Tibial artery (tissue), 4 donors: ENCODE data around the gene ARSB.
"Not testable (repeated sequence)": the region's sequence is repeated elsewhere in the genome, so short reads cannot be mapped to it uniquely, and the experiment has no call there.

Source experiments
- DNase-seq, 2 donors: peaks; one replicate each; pipeline ENCODE4 v3.0.0-alpha.2; 2019
- H3K27ac ChIP-seq, 2 donors: fragments of 200-600 bp; sonication (generic) in 1 of 2; 1 replicate in 1 of 2; 2 replicates in 1 of 2; pipeline ENCODE4 v1.5.1; 2018 to 2019; ENCODE audit warnings: mild to moderate bottlenecking in 1 of 2
- H3K27me3 ChIP-seq, 2 donors: fragments of 200-600 bp; sonication (generic) in 1 of 2; one replicate each; pipeline versions ENCODE4 v1.5.1 to v1.6.0; 2016 to 2019
- H3K36me3 ChIP-seq, 3 donors: fragments of 200-600 bp; sonication (generic) in 2 of 3; one replicate each; pipeline ENCODE4 v1.5.1; 2016 to 2019; ENCODE audit warnings: mild to moderate bottlenecking in 2 of 3
- H3K4me1 ChIP-seq, 4 donors: fragments of 200-600 bp; sonication (generic) in 2 of 4; 1 replicate in 3 of 4; 2 replicates in 1 of 4; pipeline ENCODE4 v1.5.1; 2016 to 2019
- H3K4me3 ChIP-seq, 2 donors: fragments of 200-600 bp; sonication (generic) in 1 of 2; 1 replicate in 1 of 2; 2 replicates in 1 of 2; pipeline ENCODE4 v1.5.1; 2018 to 2019; ENCODE audit warnings: mild to moderate bottlenecking in 2 of 2
- H3K9me3 ChIP-seq, 3 donors: fragments of 200-600 bp; sonication (generic) in 1 of 3; one replicate each; pipeline ENCODE4 v1.5.1; 2016 to 2019
- intact Hi-C: fragments of 100-400 bp; cut with DNase I; formaldehyde crosslinking; loops from one replicate; pipeline ENCODE4 v1.15.0; 2023; ENCODE audit warnings: low total_unique reads
- TF ChIP-seq, protein P1 (sequence below), 2 experiments: fragments of 200-600 bp in 1 of 2; fragments of 450-650 bp in 1 of 2; IDR thresholded peaks; one replicate each; pipeline ENCODE4 v1.5.1; 2017 to 2019; ENCODE audit warnings: antibody characterized with exemption in 2 of 2, mild to moderate bottlenecking in 1 of 2, moderate library complexity in 1 of 2

ARSB gene

DNA sequence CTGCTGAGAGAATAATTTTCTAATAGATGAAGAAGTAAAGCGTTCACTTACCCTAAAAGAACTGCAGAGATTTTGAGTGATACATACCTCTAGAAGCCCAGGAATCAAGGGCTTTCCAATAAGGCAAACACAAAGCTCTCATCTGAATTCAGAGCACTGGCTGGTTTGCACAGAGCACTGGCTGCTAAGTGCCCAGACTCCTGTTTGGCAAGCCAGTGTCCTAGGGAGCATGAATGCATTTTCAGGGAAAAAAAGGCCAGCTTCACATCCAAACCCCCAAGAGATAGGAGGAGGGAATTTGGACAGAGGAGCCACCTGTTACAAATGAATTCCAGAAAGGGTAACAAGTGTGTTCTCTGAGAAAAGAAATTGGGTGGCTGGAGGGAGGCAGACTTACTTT is 65.3 kb downstream of the ARSB start:
- no peaks in the 10 kb centered on the region for H3K36me3 ChIP-seq
- peaks cover 0 to 2% (median 0%) of the 10 kb centered on the region in 4 donors for H3K4me1 ChIP-seq
- H3K27me3 ChIP-seq, result no peaks in the 10 kb centered on the region
- H3K4me3 ChIP-seq, result no peak overlapping the region
- TF ChIP-seq, protein P1, sequence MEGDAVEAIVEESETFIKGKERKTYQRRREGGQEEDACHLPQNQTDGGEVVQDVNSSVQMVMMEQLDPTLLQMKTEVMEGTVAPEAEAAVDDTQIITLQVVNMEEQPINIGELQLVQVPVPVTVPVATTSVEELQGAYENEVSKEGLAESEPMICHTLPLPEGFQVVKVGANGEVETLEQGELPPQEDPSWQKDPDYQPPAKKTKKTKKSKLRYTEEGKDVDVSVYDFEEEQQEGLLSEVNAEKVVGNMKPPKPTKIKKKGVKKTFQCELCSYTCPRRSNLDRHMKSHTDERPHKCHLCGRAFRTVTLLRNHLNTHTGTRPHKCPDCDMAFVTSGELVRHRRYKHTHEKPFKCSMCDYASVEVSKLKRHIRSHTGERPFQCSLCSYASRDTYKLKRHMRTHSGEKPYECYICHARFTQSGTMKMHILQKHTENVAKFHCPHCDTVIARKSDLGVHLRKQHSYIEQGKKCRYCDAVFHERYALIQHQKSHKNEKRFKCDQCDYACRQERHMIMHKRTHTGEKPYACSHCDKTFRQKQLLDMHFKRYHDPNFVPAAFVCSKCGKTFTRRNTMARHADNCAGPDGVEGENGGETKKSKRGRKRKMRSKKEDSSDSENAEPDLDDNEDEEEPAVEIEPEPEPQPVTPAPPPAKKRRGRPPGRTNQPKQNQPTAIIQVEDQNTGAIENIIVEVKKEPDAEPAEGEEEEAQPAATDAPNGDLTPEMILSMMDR (IDR thresholded peaks at IDR 0.05), result no peak
- H3K27ac ChIP-seq, result no peak overlapping the region
- DNase-seq, result no peak
- intact Hi-C loops, result no loop called here
- H3K9me3 ChIP-seq, result no peaks in the 10 kb centered on the region

DNA sequence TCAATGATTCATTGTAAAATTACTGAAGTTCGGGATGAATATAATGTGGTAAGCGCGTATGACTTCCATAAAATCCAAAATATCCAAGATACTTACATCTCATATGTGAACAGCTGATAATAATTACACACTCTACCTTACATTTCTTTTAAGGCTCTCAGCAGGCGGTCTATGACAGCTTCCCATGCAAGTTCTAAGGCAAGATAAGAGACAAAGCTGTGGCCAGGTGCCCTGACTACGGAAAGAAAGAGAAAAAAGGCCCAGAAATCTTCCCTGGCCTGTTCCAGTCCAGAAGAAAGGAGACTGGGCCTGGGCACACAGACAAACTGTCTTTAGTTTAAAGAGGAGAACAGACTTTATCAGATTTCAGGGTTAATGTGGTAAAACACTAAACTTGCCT is 69.1 kb downstream of the ARSB start:
- H3K27ac ChIP-seq, result no peak overlapping the region
- H3K4me3 ChIP-seq, result no peak overlapping the region
- DNase-seq, result no peak
- no peaks in the 10 kb centered on the region for H3K27me3 ChIP-seq
- TF ChIP-seq, protein P1 (IDR thresholded peaks at IDR 0.05), result no peak
- peaks cover 0 to 2% (median 0%) of the 10 kb centered on the region in 4 donors for H3K4me1 ChIP-seq
- no peaks in the 10 kb centered on the region for H3K36me3 ChIP-seq
- intact Hi-C loops, result no loop called here
- H3K9me3 ChIP-seq, result no peaks in the 10 kb centered on the region

DNA sequence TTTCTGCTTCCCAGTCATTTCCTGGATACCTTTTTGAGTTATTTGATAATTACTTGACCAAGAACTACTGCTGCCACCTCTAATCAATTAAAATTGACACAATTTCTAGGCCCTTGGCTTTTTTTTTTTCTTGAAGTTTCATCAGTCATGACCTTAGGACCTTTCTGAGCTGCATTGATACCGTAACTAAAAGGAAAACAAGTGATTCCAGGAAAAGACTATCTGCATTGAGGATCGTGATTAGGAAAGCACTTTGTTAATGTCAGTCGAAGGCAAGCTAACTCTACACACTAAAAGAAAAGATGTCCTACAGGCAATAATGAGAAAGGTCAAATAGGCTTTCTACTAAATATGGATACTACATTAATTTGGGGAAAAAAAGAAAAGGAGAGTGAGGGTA is 69.9 kb downstream of the ARSB start:
- Histone ChIP-seq H3K27ac (no peak overlapping the region), H3K4me3 (no peak overlapping the region), H3K36me3 (no peaks in the 10 kb centered on the region), H3K4me1 (no peaks in the 10 kb centered on the region), H3K9me3 (no peaks in the 10 kb centered on the region), H3K27me3 (no peaks in the 10 kb centered on the region)
- TF ChIP-seq, protein P1 (IDR thresholded peaks at IDR 0.05), result no peak
- no peak for DNase-seq
- intact Hi-C loops, result no loop called here

DNA sequence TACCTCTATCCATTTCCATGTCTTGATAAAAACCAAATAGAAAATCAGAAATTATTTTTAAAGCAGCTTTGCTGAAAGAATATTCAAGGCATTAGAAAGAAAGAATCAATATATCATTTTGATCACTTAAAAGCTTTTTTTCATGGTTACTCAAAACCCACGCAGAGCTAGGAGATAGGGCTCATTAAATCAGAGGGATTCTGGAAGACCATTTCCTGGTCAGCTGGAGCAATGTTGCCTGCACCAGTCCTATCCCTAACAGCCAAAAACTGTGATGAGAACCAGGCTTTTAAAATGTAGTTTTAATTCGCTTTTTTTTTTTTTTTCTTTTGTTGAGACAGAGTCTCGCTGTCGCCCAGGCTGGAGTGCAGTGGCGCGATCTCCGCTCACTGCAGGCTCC is 72.3 kb downstream of the ARSB start:
- Histone ChIP-seq H3K27me3 (no peaks in the 10 kb centered on the region), H3K4me1 (peaks cover 0 to 18% (median 8%) of the 10 kb centered on the region in 4 donors), H3K4me3 (no peak overlapping the region), H3K9me3 (no peaks in the 10 kb centered on the region), H3K36me3 (no peaks in the 10 kb centered on the region), H3K27ac (no peak overlapping the region)
- TF ChIP-seq, protein P1 (IDR thresholded peaks at IDR 0.05), result no peak
- no peak for DNase-seq
- intact Hi-C loops, result no loop called here

DNA sequence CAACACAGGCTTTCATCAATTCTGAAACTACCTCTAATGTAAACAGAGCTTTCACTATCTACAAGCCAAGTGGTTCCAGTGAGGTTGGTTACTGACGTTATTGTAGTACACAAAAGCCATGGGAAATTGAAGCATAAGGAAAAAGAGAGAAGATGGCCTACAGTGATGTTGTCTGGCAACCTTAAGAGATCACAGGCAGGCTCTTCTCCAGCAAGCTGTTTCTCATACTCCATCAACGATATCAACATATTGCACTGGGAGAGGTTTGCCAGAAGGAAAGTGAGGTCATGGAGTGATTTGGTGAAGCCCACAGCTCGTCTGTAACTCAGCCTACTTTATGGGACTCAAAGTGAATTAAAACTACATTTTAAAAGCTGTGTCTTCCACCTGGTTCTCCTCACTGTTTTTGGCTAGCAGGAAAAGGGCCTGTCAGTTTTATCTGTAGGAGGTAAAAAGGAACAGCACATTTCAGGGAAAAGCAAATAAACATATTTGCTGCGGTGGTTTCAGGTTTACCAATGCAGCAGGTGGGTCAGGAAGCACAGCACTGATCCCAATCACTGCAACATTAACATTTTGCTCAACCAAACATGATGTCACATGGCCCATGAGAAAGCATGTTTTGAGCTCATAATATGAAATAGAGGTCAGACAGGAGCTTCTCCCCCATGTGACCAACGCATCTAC is 72.9 kb downstream of the ARSB start:
- Histone ChIP-seq H3K27me3 (no peaks in the 10 kb centered on the region), H3K4me3 (no peak overlapping the region), H3K27ac (no peak overlapping the region), H3K9me3 (no peaks in the 10 kb centered on the region), H3K36me3 (no peaks in the 10 kb centered on the region), H3K4me1 (peaks cover 0 to 23% (median 10%) of the 10 kb centered on the region in 4 donors)
- DNase-seq, result no peak
- intact Hi-C loops, result no loop called here
- TF ChIP-seq, protein P1 (IDR thresholded peaks at IDR 0.05), result no peak

DNA sequence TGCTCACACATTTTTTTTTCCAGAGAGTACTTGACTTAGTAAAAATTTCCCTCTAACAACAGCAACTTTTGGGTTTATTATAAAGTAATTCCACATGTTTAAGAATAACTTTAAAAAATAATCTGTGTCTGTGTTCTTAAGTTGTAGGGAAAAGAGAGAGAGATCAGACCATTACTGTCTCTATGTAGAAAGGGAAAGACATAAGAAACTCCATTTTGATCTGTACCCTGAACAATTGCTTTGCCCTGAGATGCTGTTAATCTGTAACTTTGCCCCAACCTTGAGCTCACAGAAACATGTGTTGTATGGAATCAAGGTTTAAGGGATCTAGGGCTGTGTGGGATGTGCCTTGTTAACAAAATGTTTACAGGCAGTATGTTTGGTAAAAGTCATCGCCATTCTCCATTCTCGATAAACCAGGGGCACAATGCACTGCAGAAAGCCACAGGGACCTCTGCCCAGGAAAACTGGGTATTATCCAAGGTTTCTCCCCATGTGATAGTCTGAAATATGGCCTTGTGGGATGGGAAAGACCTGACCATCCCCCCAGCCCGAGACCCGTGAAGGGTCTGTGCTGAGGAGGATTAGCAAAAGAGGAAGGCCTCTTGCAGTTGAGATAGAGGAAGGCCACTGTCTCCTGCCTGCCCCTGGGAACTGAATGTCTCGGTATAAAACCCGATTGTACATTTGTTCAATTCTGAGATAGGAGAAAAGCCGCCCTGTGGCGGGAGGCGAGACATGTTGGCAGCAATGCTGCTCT is 75.7 kb downstream of the ARSB start:
- H3K4me1 ChIP-seq, result peaks cover 0 to 44% (median 16%) of the 10 kb centered on the region in 4 donors
- H3K27me3 ChIP-seq, H3K9me3 ChIP-seq, H3K4me3 ChIP-seq, DNase-seq, H3K36me3 ChIP-seq: not testable (repeated sequence)
- intact Hi-C loops, result loop anchor here (10.0 kb wide), 1 partner anchor 255 kb away; no protein-coding TSS in a partner anchor
- peak overlapping the region; percentile 70 to 78 for H3K27ac ChIP-seq
